GM19372 (cell line): ENCODE measurements around the gene SLC38A8.

Experiments used
- ATAC-seq: cut with Tn5 transposase; IDR thresholded peaks from one replicate; pipeline ENCODE4 v1.9.1; 2021; ENCODE audit warnings: mild to moderate bottlenecking, low read depth, moderate library complexity; ENCODE audit not compliant: unreplicated experiment

SLC38A8 gene

GRCh38 chr16:84050316-84050715, 7.7 kb upstream of the SLC38A8 start:
- ATAC-seq, result no peak

GRCh38 chr16:84049403-84050060, 6.9 kb upstream of the SLC38A8 start:
- no peak for ATAC-seq

GRCh38 chr16:84048871-84049270, 6.3 kb upstream of the SLC38A8 start:
- no peak for ATAC-seq

GRCh38 chr16:84048270-84048669, 5.7 kb upstream of the SLC38A8 start:
- no peak for ATAC-seq

- no peak for ATAC-seq
These were observed 5.0 kb upstream of the SLC38A8 start for GRCh38 chr16:84047626-84048025.

- no peak for ATAC-seq
These were observed 4.6 kb upstream of the SLC38A8 start for GRCh38 chr16:84047206-84047605.

GRCh38 chr16:84045818-84046470, 3.3 kb upstream of the SLC38A8 start:
- no peak for ATAC-seq

- ATAC-seq, result no peak
These were observed 2.6 kb upstream of the SLC38A8 start for GRCh38 chr16:84045001-84045817.

GRCh38 chr16:84044118-84044488, 1.5 kb upstream of the SLC38A8 start:
- ATAC-seq, result no peak

- no peak for ATAC-seq
These were observed 1.0 kb upstream of the SLC38A8 start for GRCh38 chr16:84043486-84044117.

- no peak for ATAC-seq
These were observed 387 bp upstream of the SLC38A8 start for GRCh38 chr16:84042879-84043485.

- no peak for ATAC-seq
These were observed 714 bp downstream of the SLC38A8 start for GRCh38 chr16:84041881-84042280.

GRCh38 chr16:84040823-84041820, 1.5 kb downstream of the SLC38A8 start:
- no peak for ATAC-seq

GRCh38 chr16:84040226-84040822, 2.3 kb downstream of the SLC38A8 start:
- ATAC-seq, result no peak

- no peak for ATAC-seq
These were observed 2.9 kb downstream of the SLC38A8 start for GRCh38 chr16:84039696-84040095.

- no peak for ATAC-seq
These were observed 4.1 kb downstream of the SLC38A8 start for GRCh38 chr16:84038469-84038868.

GRCh38 chr16:84036982-84037425, 5.6 kb downstream of the SLC38A8 start:
- no peak for ATAC-seq

GRCh38 chr16:84036131-84036530, 6.5 kb downstream of the SLC38A8 start:
- ATAC-seq, result no peak

- ATAC-seq, result no peak
These were observed 8.1 kb downstream of the SLC38A8 start for GRCh38 chr16:84034516-84034915.
